GM12878 (cell line): Measurements from ENCODE around the gene ZDHHC3. TPM values are rescaled to one million over a fixed set of nuclear protein-coding genes. Genes with fewer than 3 reads are reported as not detected.

Experiments used
- ATAC-seq: fragments of 200-7000 bp; cut with Tn5 transposase; 3 replicates; pipeline ENCODE4 v1.9.1; 2020; ENCODE audit warnings: mild to moderate bottlenecking, moderate library complexity
- BruUV-seq: library from RNA; stranded (reverse); fragments of 400-500 nt; replicated peaks from 2 replicates; lab custom pipeline; 2021; lab: Mats Ljungman, UMichigan
- CTCF ChIA-PET: fragments of 300-600 bp; sonication (Branson Sonifier 250); formaldehyde crosslinking; extraction: SDS; loops from one replicate; lab custom pipeline; 2021; ENCODE audit warnings: inconsistent platforms; lab: Yijun Ruan, JAX
- POLR2A ChIA-PET: fragments of 350-600 bp; formaldehyde crosslinking; extraction: SDS; loops from one replicate; lab custom pipeline; 2021; ENCODE audit warnings: inconsistent platforms; lab: Charles Lee
- RAD21 ChIA-PET: fragments of 300-600 bp; sonication (Branson Sonifier 250); formaldehyde crosslinking; loops from one replicate; lab custom pipeline; 2023; ENCODE audit warnings: antibody characterized with exemption; ENCODE audit not compliant: unreplicated experiment; lab: Charles Lee
- SMC1A ChIA-PET: fragments of 300-600 bp; sonication (Branson Sonifier 250); formaldehyde crosslinking; loops from one replicate; lab custom pipeline; 2023; ENCODE audit not compliant: unreplicated experiment, uncharacterized antibody; lab: Charles Lee
- DNase-seq: peaks from one replicate; pipeline ENCODE4 v3.0.0-alpha.2; 2011; ENCODE audit warnings: low read depth, low spot score
- FAIRE-seq: peaks from 3 replicates; lab custom pipeline; 2011; peaks lifted over from hg19 to GRCh38; lab: Jason Lieb, UNC
- H2AFZ ChIP-seq: 2 replicates; pipeline ENCODE4 v1.6.0; 2011; ENCODE audit warnings: low read depth, low read length, control low read depth; ENCODE audit not compliant: control insufficient read depth
- H3K27ac ChIP-seq: 2 replicates; pipeline ENCODE4 v1.5.1; 2011; ENCODE audit warnings: control low read depth; ENCODE audit not compliant: control insufficient read depth, insufficient read depth
- H3K27me3 ChIP-seq, 2 experiments: replicated peaks in 1 of 2; 2 replicates each; pipeline versions ENCODE4 v1.6.0 to v1.6.1; 2011; ENCODE audit warnings: low read length in 1 of 2; ENCODE audit not compliant: control insufficient read depth in 2 of 2, insufficient read depth in 2 of 2
- H3K36me3 ChIP-seq, 2 experiments: 2 replicates each; pipeline ENCODE4 v1.5.1; 2011; ENCODE audit warnings: low read length in 1 of 2; ENCODE audit not compliant: control insufficient read depth in 2 of 2, insufficient read depth in 2 of 2
- H3K4me1 ChIP-seq: 2 replicates; pipeline ENCODE4 v1.6.1; 2011; ENCODE audit warnings: mild to moderate bottlenecking, low read length, moderate library complexity, mixed read lengths; ENCODE audit not compliant: control insufficient read depth, insufficient read depth
- H3K4me2 ChIP-seq: 2 replicates; pipeline ENCODE4 v1.6.0; 2011; ENCODE audit warnings: control low read depth; ENCODE audit not compliant: control insufficient read depth, insufficient read depth
- H3K4me3 ChIP-seq: fragments of 200-600 bp; sonication (generic); 2 replicates; pipeline ENCODE4 v1.5.1; 2016
- H3K79me2 ChIP-seq: 2 replicates; pipeline ENCODE4 v1.6.0; 2011; ENCODE audit warnings: low read length; ENCODE audit not compliant: control insufficient read depth, insufficient read depth
- H3K9ac ChIP-seq: 2 replicates; pipeline ENCODE4 v1.8.0; 2011; ENCODE audit warnings: low read length, control low read depth, mixed read lengths; ENCODE audit not compliant: control insufficient read depth, insufficient read depth
- H3K9me3 ChIP-seq: replicated peaks from 3 replicates; pipeline ENCODE4 v1.5.1; 2011; ENCODE audit warnings: mild to moderate bottlenecking, low read length; ENCODE audit not compliant: control insufficient read depth, insufficient read depth
- H4K20me1 ChIP-seq: 2 replicates; pipeline ENCODE4 v1.6.0; 2011; ENCODE audit not compliant: control insufficient read depth, insufficient read depth
- CHD1 ChIP-seq: IDR thresholded peaks from 2 replicates; pipeline ENCODE4 v1.6.1; 2012; ENCODE audit warnings: low read depth, low read length, improper control_type of control experiment
- CREM ChIP-seq: IDR thresholded peaks from 2 replicates; pipeline ENCODE4 v1.6.1; 2014; ENCODE audit warnings: antibody characterized with exemption, low read depth
- EGR1 ChIP-seq, 2 experiments: IDR thresholded peaks; 1 replicate in 1 of 2; 2 replicates in 1 of 2; pipeline ENCODE4 v1.6.1; 2011 to 2012; ENCODE audit warnings: low read depth in 2 of 2, low read length in 2 of 2, borderline replicate concordance in 1 of 2, mild to moderate bottlenecking in 1 of 2, moderate library complexity in 1 of 2
- FOXM1 ChIP-seq: IDR thresholded peaks from 2 replicates; pipeline ENCODE4 v1.6.1; 2012; ENCODE audit warnings: low read depth, mild to moderate bottlenecking, inconsistent platforms, low read length, moderate library complexity
- IKZF2 ChIP-seq, 2 experiments: fragments of 450-650 bp; IDR thresholded peaks; 2 replicates each; pipeline ENCODE4 v1.6.1; 2017; ENCODE audit warnings: mild to moderate bottlenecking in 2 of 2, moderate library complexity in 2 of 2
- MTA3 ChIP-seq: IDR thresholded peaks from 2 replicates; pipeline ENCODE4 v1.6.1; 2012; ENCODE audit warnings: low read length, inconsistent platforms, borderline replicate concordance
- PAX5 ChIP-seq: IDR thresholded peaks from 2 replicates; pipeline ENCODE4 v1.6.1; 2011; ENCODE audit warnings: low read depth, low read length, borderline replicate concordance
- RB1 ChIP-seq: fragments of 450-650 bp; formaldehyde crosslinking; IDR thresholded peaks from 2 replicates; pipeline ENCODE4 v1.6.1; 2017; ENCODE audit warnings: mild to moderate bottlenecking, borderline replicate concordance
- RFX5 ChIP-seq: IDR thresholded peaks from 2 replicates; pipeline ENCODE4 v1.6.1; 2011; ENCODE audit warnings: low read depth, low read length, improper control_type of control experiment
- ZNF274 ChIP-seq: IDR thresholded peaks from one replicate; pipeline ENCODE4 v1.8.0; 2011; ENCODE audit not compliant: insufficient read length, insufficient read depth
- ZNF622 ChIP-seq: fragments of 450-650 bp; IDR thresholded peaks from 2 replicates; pipeline ENCODE4 v1.6.1; 2017; ENCODE audit warnings: mild to moderate bottlenecking, inconsistent platforms
- WGBS: methylation state at CpG from one replicate; pipeline ENCODE4 v1.1.6; 2016; ENCODE audit warnings: low lambda C conversion rate; ENCODE audit not compliant: insufficient replicate concordance, insufficient coverage; ENCODE audit errors: missing lambda C conversion rate; 5-methylcytosine and 5-hydroxymethylcytosine counted together
- in situ Hi-C: fragments of 300-500 bp; cut with MboI; formaldehyde crosslinking; loops from 9 replicates; pipeline ENCODE4 v1.14.3; 2018; ENCODE audit warnings: mixed read lengths
- intact Hi-C: fragments of 100-400 bp; cut with micrococcal nuclease; formaldehyde crosslinking; loops from one replicate; pipeline ENCODE4 v1.14.2; 2022; ENCODE audit not compliant: unreplicated experiment
- polyA plus RNA-seq, 11 experiments: library from polyadenylated mRNA; depleted of rRNA in 4 of 11; unstranded in 6 of 11; stranded (reverse) in 5 of 11; fragments of >200 nt; fragmentation: Nextera tagmentation in 4 of 11; fragmentation: Illumina TruSeq in 1 of 11; extraction: Ambion mirVana in 4 of 11; extraction: Trizol in 1 of 11; gene quantifications; 1 replicate in 1 of 11; 2 replicates in 10 of 11; pipeline versions ENCODE4 v1.2.1 to v1.2.3, GENCODE V29; 2011 to 2016; ENCODE audit warnings: inconsistent platforms in 2 of 11, missing spikeins in 2 of 11, low read depth in 1 of 11
- total RNA-seq, 4 experiments: library from RNA; depleted of rRNA in 3 of 4; stranded (reverse); fragments of >200 nt in 3 of 4; fragmentation: Illumina TruSeq in 1 of 4; extraction: Trizol in 1 of 4; gene quantifications; 2 replicates each; pipeline versions ENCODE4 v1.2.1 to v1.2.3, GENCODE V29; 2013 to 2021
- TF ChIP-seq, protein P1 (sequence below): fragments of 450-650 bp; IDR thresholded peaks from 2 replicates; pipeline ENCODE4 v1.6.1; 2017; ENCODE audit warnings: low read depth, mild to moderate bottlenecking, moderate library complexity
- TF ChIP-seq, protein P2 (sequence below): IDR thresholded peaks from 2 replicates; pipeline ENCODE4 v1.6.1; 2011; ENCODE audit warnings: borderline replicate concordance, low read depth, mild to moderate bottlenecking, moderate library complexity, mixed read lengths, low read length; ENCODE audit not compliant: insufficient read depth; ENCODE audit errors: extremely low read length

The ZDHHC3 gene
- total and polyA plus RNA-seq, 10 of the 15 experiments (the other 5 are each of a cell fraction or from before 2014, with no cell fraction given): 6.8 to 79.1 (median 40.8) TPM

DNA sequence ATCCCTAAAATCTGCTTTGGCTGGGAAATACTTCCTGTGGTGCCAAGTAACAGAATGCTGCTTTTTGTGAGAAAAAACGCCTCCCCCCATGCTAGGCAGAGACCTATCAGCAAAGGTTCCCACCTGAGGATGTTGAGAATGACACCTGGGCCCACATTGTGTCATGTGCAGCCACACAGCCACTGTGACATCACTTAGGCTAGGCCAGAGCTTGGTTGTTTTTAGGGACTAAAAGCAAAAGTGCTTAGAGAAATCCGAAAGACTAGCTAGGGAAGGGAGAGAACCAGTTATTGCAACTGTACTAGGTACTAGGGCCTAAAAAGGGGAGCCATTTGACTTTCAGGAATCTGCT, 6.2 kb downstream of the ZDHHC3 start:
- Histone ChIP-seq H3K9ac (no peak overlapping the region), H2AFZ (no peak overlapping the region), H3K4me1 (peaks cover 23% of the 10 kb centered on the region), H3K9me3 (no peaks in the 10 kb centered on the region), H3K27me3 (no peaks in the 10 kb centered on the region), H3K36me3 (no peaks in the 10 kb centered on the region), H3K79me2 (peaks cover 17% of the 10 kb centered on the region), H3K27ac (no peak overlapping the region), H3K4me2 (no peak overlapping the region), H3K4me3 (no peak overlapping the region), H4K20me1 (no peaks in the 10 kb centered on the region)
- DNase-seq (no peak), FAIRE-seq (no peak), ATAC-seq (peak; percentile 23; the same call in 1 of the 3 replicates)
- ChIA-PET POLR2A (interaction anchor here (0.6 kb wide), 1 partner anchor 35 kb away, joined by 6 read pairs; no protein-coding TSS in a partner anchor), SMC1A (interaction anchor here (0.8 kb wide), 1 partner anchor 16 kb away, joined by 3 read pairs; no protein-coding TSS in a partner anchor), CTCF (no interaction called here), RAD21 (no interaction called here)
- intact Hi-C loops: no loop called here
- no TSS peak for BruUV-seq
- 50% methylated on average over 2 of the region's 2 CpGs for WGBS
- TF ChIP-seq, protein P1, sequence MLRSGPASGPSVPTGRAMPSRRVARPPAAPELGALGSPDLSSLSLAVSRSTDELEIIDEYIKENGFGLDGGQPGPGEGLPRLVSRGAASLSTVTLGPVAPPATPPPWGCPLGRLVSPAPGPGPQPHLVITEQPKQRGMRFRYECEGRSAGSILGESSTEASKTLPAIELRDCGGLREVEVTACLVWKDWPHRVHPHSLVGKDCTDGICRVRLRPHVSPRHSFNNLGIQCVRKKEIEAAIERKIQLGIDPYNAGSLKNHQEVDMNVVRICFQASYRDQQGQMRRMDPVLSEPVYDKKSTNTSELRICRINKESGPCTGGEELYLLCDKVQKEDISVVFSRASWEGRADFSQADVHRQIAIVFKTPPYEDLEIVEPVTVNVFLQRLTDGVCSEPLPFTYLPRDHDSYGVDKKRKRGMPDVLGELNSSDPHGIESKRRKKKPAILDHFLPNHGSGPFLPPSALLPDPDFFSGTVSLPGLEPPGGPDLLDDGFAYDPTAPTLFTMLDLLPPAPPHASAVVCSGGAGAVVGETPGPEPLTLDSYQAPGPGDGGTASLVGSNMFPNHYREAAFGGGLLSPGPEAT: no peak
- no peak for TF ChIP-seq PAX5
- no peak for TF ChIP-seq CHD1
- no peak for TF ChIP-seq RB1
- TF ChIP-seq, protein P2, sequence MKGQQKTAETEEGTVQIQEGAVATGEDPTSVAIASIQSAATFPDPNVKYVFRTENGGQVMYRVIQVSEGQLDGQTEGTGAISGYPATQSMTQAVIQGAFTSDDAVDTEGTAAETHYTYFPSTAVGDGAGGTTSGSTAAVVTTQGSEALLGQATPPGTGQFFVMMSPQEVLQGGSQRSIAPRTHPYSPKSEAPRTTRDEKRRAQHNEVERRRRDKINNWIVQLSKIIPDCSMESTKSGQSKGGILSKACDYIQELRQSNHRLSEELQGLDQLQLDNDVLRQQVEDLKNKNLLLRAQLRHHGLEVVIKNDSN: no peak
- TF ChIP-seq ZNF274: no peak
- TF ChIP-seq ZNF622: no peak
- no peak for TF ChIP-seq MTA3
- no peak for TF ChIP-seq FOXM1
- TF ChIP-seq IKZF2 (IDR thresholded peaks at IDR 0.05): no peak
- no peak for TF ChIP-seq RFX5
- TF ChIP-seq EGR1 (IDR thresholded peaks at IDR 0.05; ENCODE audit: borderline replicate concordance in 1 of 2, low read depth in 2 of 2, low read length in 2 of 2): no peak
- TF ChIP-seq CREM: no peak
- in situ Hi-C loops: no loop called here
